ENCODE data around the gene SIK3.
"Not testable (repeated sequence)": the region's sequence is repeated elsewhere in the genome, so short reads cannot be mapped to it uniquely, and the experiment has no call there.

SIK3 gene

DNA sequence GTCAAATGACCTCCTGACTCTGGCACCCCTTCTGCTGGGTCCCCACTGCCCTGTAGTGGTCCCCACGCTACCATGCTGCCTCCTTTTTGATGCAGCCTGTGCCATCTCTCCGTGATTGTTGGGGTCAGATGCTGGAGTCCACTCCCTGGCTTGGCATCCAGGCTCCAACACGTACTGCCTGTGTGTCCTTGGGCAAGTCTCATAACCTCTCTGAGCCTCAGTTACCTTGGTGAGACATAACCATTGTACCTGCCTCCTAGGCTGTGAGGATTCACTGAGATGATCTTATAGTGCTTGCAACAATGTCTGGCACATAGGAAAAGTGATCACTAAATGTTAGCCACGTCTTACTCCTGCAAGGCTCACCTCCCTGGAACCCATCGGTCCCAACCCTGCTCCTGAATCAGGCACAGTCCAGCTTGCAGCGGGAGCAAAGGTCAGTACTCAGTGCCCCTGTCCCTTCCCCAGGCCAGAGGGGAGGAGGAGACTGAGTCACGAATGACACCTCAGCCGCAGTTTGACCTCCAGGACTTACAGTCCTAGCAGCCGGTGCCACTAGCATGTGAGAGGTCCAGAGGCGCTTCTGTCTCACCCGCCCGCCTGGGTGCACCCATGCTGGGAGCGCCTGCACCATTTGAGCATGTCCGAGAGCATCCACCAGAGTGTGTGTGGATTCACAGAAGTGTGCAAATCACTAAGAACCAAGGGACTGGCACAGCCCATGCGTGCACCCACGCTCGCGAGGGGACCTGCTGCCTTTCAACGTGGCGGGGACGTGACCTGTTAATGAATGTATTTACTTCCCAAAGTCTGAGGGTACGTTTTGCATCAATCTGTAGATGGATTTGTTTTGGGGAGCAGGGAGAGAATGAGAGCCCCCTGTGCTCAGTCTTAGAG, 272.1 kb downstream of the SIK3 start:
- no peak for DNase-seq (ENCODE audit: low read depth)

DNA sequence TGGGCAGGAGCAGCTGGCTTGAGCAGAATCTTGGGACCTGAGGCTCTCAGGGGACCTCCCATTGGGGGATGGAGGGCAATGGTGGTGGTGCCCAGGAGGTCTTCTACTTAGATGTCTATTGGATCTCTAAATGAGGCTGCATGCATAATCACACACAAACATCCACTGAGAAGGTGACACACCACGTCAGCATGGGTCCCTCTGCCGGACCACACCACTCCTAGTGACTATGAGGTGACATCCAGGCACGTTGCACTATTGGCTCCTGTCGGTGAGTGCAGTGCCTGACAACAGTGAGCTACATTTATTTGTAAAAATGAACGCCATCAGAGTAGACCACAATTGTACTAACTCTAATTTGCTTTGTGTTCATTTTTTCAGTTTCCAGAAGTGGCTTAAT, 272.8 kb downstream of the SIK3 start:
- no peak for DNase-seq (ENCODE audit: low read depth)

DNA sequence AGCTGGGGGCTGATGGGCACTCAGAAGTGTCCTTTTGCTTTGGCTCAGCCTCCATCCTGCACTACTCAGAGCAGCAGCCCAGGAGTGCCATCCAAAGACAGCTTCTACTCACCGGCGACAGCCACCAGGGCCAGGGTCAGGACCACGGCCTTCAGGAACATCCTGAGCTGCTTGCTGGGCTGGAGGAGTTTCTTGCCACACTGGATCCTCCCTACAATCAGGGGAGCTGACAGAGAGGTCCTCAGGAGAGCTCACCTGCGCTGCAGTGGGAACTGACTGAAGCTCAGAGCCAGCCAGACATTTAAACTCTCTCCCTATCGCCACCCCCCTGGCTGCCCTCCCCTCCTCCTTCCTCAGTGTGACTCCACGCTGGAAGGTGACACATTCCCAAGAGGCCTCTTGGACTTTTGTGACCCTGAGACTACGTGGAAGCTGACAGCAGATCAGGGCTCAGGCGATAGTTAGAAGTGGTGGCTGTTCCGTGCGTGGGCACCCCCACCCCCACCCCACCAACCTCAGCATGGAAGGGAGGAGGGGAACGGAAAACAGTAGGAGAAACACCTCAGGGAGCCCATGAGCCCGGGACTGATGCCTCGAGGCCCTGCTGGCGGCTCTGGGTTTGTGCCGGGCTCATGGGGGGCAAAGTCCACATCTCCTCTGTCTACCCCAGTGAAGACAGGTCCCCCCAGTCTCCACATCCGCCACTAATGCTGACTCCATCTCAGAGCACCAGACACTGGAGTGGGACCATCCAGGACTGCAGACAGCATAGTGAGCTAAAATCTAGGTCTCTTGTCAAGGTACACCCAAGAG, 275.0 kb downstream of the SIK3 start, which contains the start of gene APOA4:
APOA4 (minus strand) TSS at position 274 of the 813 bp plus-strand sequence; CDS start at position 161, 113 bp downstream.
- no peak for DNase-seq (ENCODE audit: low read depth)

DNA sequence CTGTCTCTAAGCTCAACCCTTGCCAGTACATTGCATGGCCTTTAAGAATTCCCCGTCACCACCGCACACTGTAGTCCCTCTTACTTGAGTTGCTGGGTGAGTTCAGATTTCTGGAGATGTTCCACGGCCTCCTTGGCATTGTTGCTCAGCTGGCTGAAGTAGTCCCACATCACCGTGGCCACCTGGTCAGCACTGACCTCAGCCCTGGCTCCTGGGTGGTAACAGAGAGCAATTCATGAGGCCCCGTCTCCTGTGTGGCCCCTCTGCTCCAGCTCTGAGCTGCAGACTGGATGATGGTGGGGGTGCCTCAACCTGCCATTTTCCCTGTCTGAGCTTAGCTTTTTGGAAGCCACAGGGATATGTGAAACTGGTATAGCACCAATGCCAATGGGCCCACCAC, 275.7 kb downstream of the SIK3 start:
- DNase-seq (ENCODE audit: low read depth) = no peak

DNA sequence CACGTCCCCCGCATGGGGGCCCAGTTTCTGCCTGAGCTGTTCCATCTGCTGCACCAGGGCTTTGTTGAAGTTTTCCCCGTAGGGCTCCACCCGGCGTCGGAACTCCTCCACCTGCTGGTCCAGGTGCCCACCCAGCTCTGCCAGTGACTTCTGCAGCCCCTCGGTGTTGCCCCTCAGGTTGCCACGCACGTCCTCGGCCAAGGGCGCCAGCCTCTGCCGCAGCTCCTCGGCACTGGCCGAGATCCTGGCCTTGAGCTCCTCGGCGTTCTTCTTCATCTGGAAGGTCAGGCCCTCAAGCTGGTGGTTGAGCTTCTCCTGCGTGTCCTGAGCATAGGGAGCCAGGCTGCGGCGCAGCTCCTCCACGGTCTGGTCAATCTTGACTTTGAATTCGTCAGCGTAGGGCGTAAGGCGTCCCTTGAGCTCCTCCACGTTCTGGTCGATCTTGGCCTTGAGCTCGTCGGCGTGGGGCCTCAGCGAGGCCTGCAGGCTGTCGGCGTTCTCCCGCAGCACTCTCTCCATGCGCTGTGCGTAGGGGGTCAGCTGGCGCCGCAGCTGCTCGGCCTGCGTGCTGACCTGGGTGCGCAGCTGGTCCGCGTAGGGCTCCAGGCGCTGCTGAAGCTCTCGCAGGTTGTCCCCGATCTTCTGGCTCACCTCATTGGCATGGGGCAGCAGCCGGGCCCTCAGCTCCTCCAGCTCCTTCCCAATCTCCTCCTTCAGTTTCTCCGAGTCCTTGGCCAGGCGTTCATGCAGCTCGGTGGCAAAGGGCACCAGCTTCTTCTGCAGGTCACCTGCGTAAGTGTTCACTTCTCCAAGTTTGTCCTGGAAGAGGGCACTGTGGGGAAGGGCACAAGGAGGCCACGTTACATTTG, 276.9 kb downstream of the SIK3 start:
- DNase-seq (ENCODE audit: low read depth) = no peak

DNA sequence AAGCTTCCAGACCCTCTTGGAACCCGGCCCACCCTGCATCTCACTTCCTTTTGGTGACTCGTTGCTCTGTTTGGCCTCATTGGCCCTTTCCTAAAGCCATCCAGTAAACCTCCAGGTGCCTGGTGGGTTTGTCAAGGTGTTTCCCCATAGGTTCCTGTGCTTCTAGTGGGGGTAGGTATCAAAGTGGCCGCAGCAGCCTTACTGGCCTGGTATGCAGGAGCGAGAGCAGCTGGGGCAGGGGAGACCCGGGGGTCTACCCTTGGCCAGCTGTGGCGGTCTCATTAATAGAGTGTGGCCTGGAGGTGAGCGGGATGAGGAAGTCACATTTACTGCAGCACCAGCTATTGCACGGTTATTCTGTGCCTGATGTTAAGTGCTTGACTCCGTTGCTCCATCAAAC, 279.2 kb downstream of the SIK3 start:
- DNase-seq (ENCODE audit: low read depth) = no peak

DNA sequence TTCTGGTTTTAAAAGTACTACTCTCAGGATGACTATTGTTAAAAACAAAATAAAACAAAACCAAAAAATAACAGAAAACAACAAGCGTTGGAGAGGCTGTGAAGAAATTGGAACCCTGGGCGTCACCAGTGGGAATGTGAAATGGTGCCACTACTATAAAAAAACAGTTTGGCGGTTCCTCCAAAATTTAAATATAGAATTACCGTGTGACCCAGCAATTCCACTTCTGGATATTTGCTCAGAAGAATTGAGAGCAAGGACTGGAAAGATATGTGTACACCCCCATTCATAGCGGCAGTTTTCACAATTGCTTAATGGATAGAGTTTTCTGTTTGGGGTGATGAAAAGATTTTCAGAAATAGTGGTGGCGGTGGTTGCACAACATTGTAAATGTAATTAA, 283.7 kb downstream of the SIK3 start:
- no peak for DNase-seq (ENCODE audit: low read depth)

DNA sequence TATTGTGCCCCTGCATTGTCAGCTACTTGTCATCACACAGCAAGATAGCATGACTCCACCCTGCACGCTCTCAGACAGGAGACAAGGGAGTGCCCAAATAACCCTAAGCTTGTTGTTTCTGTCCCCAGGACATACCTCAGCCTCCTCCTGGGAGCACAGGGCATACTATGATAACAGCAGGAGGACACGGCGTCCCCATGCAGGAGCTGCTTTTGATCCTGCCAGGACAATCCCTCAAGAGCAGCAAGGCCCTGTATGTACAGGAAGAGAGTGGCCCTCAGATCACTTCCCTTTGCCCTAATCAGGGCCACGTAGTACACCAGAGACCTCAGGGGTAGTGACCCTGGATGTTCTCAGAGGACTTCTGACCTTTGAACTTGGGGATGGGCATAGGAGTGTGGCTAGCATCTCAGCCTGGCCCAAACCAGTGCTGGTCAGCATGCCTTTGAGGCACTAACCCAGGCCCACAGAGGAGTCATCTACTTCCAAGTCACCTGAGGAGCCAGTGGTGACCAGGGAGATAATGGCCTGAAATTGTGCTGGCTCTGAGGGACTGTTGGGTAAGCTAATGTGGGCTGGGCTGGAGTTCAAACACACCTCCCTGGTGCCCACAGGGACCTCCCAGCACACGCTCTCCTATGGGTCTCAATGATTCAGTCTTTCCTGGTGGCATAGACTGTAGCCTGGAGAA, 284.3 kb downstream of the SIK3 start:
- DNase-seq (ENCODE audit: low read depth) = no peak

DNA sequence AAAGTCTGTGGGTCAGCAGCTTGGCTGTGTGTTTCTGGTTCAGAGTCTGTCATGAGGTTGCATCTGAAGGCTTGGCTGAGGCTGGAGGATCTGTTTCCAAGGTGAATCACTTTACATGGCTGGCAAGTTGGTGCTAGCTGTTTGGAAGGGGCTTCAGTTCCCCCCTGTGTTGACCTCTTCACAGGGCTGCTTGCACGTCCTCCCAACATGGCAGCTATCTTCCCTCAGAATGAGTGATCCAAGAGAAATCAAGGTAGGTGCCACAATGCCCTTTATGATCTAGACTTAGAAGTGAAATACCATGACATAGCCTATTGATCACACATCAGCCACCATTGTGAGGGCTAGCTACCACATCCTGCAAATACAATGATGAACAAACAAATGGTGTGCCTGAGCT, 285.1 kb downstream of the SIK3 start:
- no peak for DNase-seq (ENCODE audit: low read depth)

DNA sequence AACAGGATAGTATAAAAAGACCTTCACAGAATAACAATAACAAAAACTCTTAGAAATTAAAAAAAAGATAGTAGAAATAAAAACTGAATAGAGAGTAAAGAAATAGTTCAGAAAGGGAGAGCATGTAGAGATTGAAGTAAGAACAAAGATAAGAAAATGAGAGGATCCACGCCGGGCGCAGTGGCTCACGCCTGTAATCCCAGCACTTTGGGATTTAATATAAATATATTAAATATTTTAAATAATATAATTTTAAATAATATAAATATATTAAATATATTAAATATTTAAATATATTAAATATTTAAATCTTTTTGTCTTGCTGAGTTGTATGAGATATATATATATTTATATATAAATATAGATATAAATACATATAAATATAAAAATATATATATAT, 286.1 kb downstream of the SIK3 start:
- DNase-seq (ENCODE audit: low read depth) = no peak

DNA sequence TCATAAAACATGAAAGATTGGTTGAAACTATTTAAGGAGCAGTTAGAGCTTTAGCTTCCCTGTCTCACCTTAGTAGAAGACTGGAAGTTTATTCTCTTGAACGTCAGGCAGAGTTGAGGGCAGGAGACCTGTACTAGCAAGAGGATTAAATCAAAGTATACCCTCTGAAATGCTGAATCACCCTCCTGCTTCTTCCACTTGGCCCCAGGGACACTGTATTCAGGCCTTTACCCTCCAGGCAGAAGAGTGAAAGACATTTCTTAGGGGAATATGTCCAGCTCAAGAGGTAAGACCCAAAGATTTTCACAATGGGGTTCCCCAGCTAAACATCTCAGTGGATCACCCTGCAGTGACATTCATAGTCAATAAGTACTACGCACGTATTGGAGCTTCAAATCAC, 287.0 kb downstream of the SIK3 start:
- no peak for DNase-seq (ENCODE audit: low read depth)

DNA sequence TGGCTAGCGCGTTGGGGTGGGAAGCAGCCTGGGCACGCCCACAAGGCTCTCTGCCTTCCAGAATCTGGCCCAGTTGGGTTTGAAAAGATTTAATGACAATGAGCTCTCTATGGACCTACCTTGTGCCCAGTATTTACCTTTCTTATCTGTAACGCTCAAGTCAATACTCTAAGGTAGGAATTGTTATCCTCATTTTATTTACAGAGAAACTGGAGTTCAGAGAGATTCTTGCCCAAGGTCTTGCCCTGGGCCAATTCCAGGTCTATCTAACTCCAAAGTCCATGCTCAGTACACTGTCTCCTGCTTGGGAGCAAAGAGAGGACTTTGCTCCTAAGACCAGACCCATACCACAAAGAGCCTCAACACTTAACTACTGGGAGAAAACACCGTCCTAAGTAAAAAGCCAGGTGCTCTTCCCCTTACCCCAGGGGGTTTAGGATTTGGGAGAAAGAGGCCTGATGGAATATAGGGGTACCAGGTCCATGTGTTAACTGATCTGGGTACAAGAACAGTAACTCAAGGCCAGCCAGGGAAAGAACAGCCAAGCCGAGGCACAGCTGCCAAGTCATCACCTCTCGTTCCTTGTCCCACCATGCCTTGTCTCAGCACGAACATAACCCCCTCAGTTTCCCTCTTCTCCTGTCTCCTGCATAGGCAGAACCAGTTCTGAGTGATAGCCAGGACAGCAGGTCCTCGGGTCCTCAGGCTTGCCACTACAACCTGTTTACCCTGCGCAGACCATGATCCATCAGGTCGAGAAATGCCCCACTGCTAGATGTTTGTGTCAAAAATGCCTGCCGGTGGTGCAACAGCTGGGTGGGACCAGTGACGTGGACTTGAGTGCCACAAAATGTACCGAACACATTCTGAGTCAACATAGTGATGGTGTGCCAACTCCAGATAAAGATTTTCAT, 289.7 kb downstream of the SIK3 start:
- no peak for DNase-seq (ENCODE audit: low read depth)

DNA sequence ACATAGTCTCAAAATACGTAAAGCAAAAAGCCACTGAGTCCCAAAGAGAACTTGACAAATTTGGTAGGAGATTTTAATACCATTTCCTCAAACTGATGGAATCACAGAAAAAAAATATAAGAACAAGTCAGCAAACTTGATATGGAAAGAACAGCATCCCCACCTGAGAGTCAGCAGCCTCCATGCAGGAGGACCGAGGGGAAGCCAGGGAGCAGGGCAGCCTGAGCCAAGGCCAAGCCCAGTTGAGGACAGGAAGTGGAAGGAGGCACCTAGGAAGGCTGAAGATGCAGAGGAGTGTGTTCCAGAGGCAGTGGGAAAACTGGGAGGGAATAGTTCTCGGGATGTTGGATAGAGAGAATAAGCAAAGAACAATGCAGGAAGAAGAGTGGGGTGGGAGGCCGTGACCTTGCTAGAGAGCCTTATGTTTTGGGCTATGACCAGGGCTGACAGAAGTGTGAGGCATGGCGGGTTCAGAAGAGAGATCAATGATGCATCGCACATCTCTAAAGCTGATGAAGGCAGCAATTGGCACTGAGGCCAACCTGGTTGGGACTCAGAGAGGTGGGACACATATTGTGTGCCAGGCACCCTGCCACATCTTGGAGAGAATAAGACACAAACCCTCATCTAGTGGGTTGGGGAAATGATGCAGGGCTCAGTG, 290.5 kb downstream of the SIK3 start:
- DNase-seq (ENCODE audit: low read depth) = no peak

DNA sequence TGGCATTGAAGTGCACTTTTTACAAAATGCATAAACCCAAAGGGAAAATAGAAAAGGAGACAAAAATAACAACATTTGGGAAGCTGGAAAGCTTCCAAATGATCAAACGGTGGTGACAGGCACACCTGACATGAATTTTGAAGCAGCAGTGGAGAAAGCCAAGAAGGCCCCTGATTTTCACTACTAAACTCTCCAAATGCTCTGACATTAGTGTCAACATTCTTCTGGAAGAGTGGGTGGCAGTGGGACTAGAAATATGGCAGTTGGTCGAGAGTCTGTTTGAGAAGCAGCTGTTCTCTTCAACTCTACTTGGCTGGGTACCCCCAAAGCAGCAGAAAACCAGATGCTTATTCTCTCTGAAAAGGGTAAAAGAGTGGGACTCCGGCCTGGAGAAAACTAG, 294.2 kb downstream of the SIK3 start:
- no peak for DNase-seq (ENCODE audit: low read depth)

DNA sequence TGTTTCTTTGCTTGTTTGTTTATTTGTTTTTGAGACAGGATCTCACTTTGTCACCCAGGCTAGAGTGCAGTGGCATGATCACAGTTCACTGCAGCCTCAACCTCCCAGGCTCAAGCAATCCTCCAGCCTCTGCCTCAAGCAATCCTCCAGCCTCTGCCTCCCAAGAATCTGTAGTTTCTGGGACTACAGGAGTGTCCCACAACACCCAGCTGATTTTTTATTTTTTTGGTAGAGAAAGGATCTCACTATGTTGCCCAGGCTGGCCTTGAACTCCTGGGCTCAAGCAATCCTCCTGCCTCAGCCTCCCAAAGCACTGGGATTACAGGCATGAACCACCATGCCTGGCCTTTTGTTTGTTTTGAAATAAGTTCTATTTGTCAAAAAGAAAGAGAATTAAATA, 296.6 kb downstream of the SIK3 start:
- DNase-seq (ENCODE audit: low read depth) = not testable (repeated sequence)

DNA sequence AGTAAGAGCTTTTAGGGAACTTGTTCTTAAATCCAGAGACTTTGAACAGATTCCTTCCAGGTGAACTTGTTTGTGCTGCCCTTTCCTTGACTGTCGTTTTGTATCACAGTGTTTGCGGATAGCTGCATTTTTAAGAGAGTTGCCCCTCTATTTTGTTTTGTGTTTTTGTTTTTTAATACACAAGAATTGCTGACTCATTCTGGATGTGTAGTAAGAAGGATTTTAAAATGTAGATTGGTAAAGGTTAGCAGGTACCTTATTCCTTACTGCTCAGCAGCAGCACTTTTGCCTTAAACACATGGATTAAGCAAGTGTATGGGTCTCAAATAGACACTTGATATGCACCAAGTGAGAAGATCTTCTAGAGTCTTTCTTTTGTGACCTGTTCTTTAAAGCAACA, 297.6 kb downstream of the SIK3 start:
- DNase-seq (ENCODE audit: low read depth) = no peak

DNA sequence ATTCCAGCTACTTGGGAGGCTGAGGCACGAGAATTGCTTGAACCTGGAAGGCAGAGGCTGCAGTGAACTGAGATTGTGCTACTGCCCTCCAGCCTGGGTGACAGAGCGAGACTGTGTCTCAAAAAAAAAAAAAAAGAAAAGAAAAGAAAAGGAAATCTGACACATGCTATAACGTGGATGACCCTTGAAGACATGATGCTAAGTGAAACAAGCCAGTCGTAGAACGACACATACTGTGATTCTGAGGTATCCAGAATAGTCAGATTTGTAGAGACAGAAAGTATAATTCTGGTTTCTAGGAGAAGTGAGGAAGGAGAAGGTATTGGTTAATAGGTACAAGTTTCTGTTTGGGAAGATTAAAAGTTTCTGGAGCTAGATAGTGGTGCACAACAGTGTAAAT, 299.9 kb downstream of the SIK3 start:
- no peak for DNase-seq (ENCODE audit: low read depth)

DNA sequence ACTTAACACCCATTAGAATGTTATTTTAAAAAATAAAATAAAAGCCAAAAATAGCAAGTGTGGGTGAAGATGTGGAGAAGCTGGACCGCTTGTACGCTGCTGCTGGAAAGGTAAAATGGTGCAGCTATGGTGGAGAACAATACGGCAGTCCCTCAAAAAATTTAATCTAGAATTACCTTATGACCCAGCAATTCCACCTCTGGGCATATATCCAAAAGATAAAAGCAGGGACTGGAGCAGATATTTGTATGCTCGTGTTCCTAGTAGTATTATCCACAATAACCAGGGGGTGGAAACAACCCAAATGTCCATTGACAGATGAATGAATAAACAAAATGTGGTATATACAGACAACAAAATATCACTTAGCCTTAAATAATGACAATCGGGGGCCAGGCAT, 300.4 kb downstream of the SIK3 start:
- DNase-seq (ENCODE audit: low read depth) = no peak

DNA sequence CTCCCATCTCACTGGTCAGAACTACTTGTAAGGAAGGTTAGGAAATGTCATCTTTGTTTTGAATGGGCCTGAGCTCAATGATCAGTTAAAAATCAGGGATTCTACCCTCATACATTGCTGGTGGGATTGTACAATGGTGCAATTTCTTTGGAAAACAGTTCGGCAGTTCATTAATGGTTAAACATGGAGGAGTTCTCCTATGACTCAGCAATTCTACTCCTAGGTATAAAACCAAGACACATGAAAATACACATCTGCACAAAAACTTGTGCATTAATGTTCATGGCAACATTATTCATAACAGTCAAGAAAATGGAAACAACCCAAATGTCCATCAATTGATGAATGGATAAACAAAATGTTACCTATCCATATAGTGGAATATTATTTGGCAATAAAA, 301.7 kb downstream of the SIK3 start:
- no peak for DNase-seq (ENCODE audit: low read depth)

DNA sequence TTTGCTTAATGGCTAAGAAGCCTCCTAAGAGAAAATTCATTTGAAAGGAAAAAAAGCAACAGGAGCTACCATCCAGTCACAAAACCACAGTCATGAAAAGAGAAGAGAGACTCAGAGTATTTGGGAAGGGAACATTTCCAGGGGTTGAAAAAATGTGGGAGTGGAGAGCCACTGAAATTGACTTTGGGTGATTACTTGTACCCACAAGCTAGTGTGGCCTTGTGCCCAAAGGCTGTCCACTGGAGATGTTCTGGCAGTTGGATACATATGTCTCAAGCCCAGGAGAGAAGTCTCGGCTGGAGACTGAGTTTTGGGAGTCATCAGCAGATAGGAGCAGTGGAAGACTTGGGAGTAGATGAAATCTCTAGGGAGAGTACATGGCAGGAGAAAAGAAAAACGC, 303.4 kb downstream of the SIK3 start:
- DNase-seq (ENCODE audit: low read depth) = no peak

All from stimulated activated CD8-positive, alpha-beta memory T cell treated with anti-CD3 and anti-CD28 coated beads, Interleukin-12 subunit alpha, Interleukin-12 subunit beta, amount 100 ng/mL, for 1 hour (primary cell).